GM12891 (cell line): Measurements from ENCODE around the gene TMEM132D.

Experiments
- POLR2A ChIP-seq: IDR thresholded peaks from 2 replicates; pipeline ENCODE4 v1.6.1; 2011; ENCODE audit warnings: low read depth, low read length, control low read depth
- POLR2AphosphoS5 ChIP-seq: IDR thresholded peaks from 2 replicates; pipeline ENCODE4 v1.6.1; 2011; ENCODE audit warnings: low read depth, low read length, control low read depth
- POU2F2 ChIP-seq: IDR thresholded peaks from 2 replicates; pipeline ENCODE4 v1.6.1; 2011; ENCODE audit warnings: low read depth, mild to moderate bottlenecking, control low read depth, low read length, moderate library complexity
- SPI1 ChIP-seq: IDR thresholded peaks from 2 replicates; pipeline ENCODE4 v1.6.1; 2011; ENCODE audit warnings: low read depth, low read length, control low read depth
- TAF1 ChIP-seq: IDR thresholded peaks from 2 replicates; pipeline ENCODE4 v1.6.1; 2011; ENCODE audit warnings: low read depth, low read length, control low read depth

DNA sequence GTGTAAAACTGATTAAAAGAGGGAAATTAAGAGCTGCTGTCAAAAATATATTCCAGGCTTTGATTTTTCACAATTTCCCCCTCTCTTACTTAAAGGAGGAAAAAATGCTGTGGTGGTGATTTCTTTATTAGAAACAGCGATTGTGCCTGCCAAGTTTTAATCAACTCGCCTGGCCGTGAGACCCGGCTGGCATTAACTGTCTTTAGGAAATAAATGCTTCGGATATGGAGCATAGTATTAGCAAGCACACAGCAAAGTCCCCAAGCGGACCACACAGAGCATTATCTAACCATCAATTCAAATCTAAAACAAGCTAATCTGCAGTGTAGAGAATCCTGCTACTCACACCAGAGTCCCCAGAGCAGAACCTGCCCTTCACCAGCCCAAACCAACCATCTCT lies 457.1 kb downstream of the TMEM132D start:
- TF ChIP-seq POLR2A (no peak), POLR2AphosphoS5 (no peak), TAF1 (no peak), POU2F2 (no peak), SPI1 (no peak)
